Neural progenitor cell (in vitro differentiated cells): ENCODE results near the gene TMEM131L. TPM values are rescaled to one million over a fixed set of nuclear protein-coding genes. Genes with fewer than 3 reads are reported as not detected.
"Not testable (repeated sequence)": the region's sequence is repeated elsewhere in the genome, so short reads cannot be mapped to it uniquely, and the experiment has no call there.

Experiments used
- DNase-seq: peaks from one replicate; pipeline ENCODE4 v3.0.0-alpha.2; 2016; ENCODE audit warnings: low spot score
- H2AFZ ChIP-seq: fragments of 200-600 bp; sonication (generic); replicated peaks from 2 replicates; pipeline ENCODE4 v1.6.1; 2016; ENCODE audit warnings: antibody characterized with exemption
- H3F3A ChIP-seq: fragments of 200-600 bp; sonication (generic); 2 replicates; pipeline ENCODE4 v1.6.1; 2016; ENCODE audit warnings: antibody characterized with exemption, low read depth
- H3K27ac ChIP-seq: fragments of 200-600 bp; sonication (generic); 2 replicates; pipeline ENCODE4 v1.5.1; 2016; ENCODE audit warnings: mild to moderate bottlenecking
- H3K27me3 ChIP-seq: fragments of 200-600 bp; sonication (generic); 2 replicates; pipeline ENCODE4 v1.6.1; 2016; ENCODE audit warnings: mild to moderate bottlenecking, moderate library complexity
- H3K36me3 ChIP-seq: fragments of 200-600 bp; sonication (generic); 2 replicates; pipeline ENCODE4 v1.5.1; 2016
- H3K4me1 ChIP-seq: fragments of 200-600 bp; sonication (generic); 2 replicates; pipeline ENCODE4 v1.6.1; 2016; ENCODE audit warnings: mixed run types
- H3K4me2 ChIP-seq: fragments of 200-600 bp; sonication (generic); 2 replicates; pipeline ENCODE4 v1.6.1; 2016
- H3K4me3 ChIP-seq: fragments of 200-600 bp; sonication (generic); 2 replicates; pipeline ENCODE4 v1.5.1; 2016
- H3K79me2 ChIP-seq: fragments of 200-600 bp; sonication (generic); 2 replicates; pipeline ENCODE4 v1.6.1; 2016; ENCODE audit warnings: low read depth
- H3K9ac ChIP-seq: fragments of 200-600 bp; sonication (generic); 2 replicates; pipeline ENCODE4 v1.6.1; 2016
- H3K9me3 ChIP-seq: fragments of 200-600 bp; sonication (generic); 2 replicates; pipeline ENCODE4 v1.5.1; 2016; ENCODE audit warnings: low read depth
- H4K20me1 ChIP-seq: fragments of 200-600 bp; sonication (generic); 2 replicates; pipeline ENCODE4 v1.6.1; 2016; ENCODE audit warnings: low read depth
- H3K27ac Mint-ChIP-seq: 3 replicates; pipeline ENCODE4 v1.8.0; 2021; ENCODE audit warnings: mixed read lengths
- H3K27me3 Mint-ChIP-seq: 2 replicates; pipeline ENCODE4 v1.8.0; 2022; ENCODE audit warnings: low read depth, mild to moderate bottlenecking, inconsistent platforms, moderate library complexity, mixed read lengths; ENCODE audit not compliant: insufficient read depth
- H3K36me3 Mint-ChIP-seq: 3 replicates; pipeline ENCODE4 v1.8.0; 2021; ENCODE audit warnings: mixed read lengths
- H3K4me1 Mint-ChIP-seq: 3 replicates; pipeline ENCODE4 v1.8.0; 2021; ENCODE audit warnings: mixed read lengths
- H3K4me3 Mint-ChIP-seq: 3 replicates; pipeline ENCODE4 v1.8.0; 2021; ENCODE audit warnings: mild to moderate bottlenecking, moderate library complexity, mixed read lengths
- H3K9me3 Mint-ChIP-seq: 3 replicates; pipeline ENCODE4 v1.8.0; 2020; ENCODE audit warnings: mixed read lengths
- EZH2 ChIP-seq: fragments of 200-600 bp; sonication (generic); IDR thresholded peaks from 2 replicates; pipeline ENCODE4 v1.6.1; 2017; ENCODE audit warnings: antibody characterized with exemption, mild to moderate bottlenecking, moderate library complexity
- EZH2phosphoT487 ChIP-seq: fragments of 200-600 bp; sonication (generic); IDR thresholded peaks from 2 replicates; pipeline ENCODE4 v1.6.1; 2017; ENCODE audit warnings: antibody characterized with exemption
- total RNA-seq: library from RNA; depleted of rRNA; stranded (reverse); fragments of >200 nt; gene quantifications from 2 replicates; pipeline ENCODE4 v1.2.3, GENCODE V29; 2015; ENCODE audit warnings: low replicate concordance
- TF ChIP-seq, protein P1 (sequence below): fragments of 200-600 bp; sonication (generic); IDR thresholded peaks from 2 replicates; pipeline ENCODE4 v1.5.1; 2017; ENCODE audit warnings: antibody characterized with exemption, mild to moderate bottlenecking

TMEM131L gene
- total RNA-seq, 1 donor from 2014 or later, result 14.8 TPM

GRCh38 chr4:153661215-153661822, 195.2 kb downstream of the TMEM131L start:
- H4K20me1 ChIP-seq, result no peaks in the 10 kb centered on the region
- peaks cover 3% of the 10 kb centered on the region for H3K36me3 Mint-ChIP-seq
- H3K27ac Mint-ChIP-seq, result no peak overlapping the region
- TF ChIP-seq EZH2, result no peak
- TF ChIP-seq EZH2phosphoT487, result no peak
- TF ChIP-seq, protein P1, sequence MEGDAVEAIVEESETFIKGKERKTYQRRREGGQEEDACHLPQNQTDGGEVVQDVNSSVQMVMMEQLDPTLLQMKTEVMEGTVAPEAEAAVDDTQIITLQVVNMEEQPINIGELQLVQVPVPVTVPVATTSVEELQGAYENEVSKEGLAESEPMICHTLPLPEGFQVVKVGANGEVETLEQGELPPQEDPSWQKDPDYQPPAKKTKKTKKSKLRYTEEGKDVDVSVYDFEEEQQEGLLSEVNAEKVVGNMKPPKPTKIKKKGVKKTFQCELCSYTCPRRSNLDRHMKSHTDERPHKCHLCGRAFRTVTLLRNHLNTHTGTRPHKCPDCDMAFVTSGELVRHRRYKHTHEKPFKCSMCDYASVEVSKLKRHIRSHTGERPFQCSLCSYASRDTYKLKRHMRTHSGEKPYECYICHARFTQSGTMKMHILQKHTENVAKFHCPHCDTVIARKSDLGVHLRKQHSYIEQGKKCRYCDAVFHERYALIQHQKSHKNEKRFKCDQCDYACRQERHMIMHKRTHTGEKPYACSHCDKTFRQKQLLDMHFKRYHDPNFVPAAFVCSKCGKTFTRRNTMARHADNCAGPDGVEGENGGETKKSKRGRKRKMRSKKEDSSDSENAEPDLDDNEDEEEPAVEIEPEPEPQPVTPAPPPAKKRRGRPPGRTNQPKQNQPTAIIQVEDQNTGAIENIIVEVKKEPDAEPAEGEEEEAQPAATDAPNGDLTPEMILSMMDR, result no peak
- H3F3A ChIP-seq, result no peaks in the 10 kb centered on the region
- no peak overlapping the region for H3K4me3 ChIP-seq
- H3K4me2 ChIP-seq, result no peak overlapping the region
- H3K4me1 ChIP-seq, result no peaks in the 10 kb centered on the region
- no peak overlapping the region for H3K27ac ChIP-seq
- no peak overlapping the region for H3K4me3 Mint-ChIP-seq
- DNase-seq, result no peak
- no peaks in the 10 kb centered on the region for H3K27me3 ChIP-seq
- no peaks in the 10 kb centered on the region for H3K4me1 Mint-ChIP-seq
- peaks cover 17% of the 10 kb centered on the region for H3K9me3 Mint-ChIP-seq
- H3K9me3 ChIP-seq, result no peaks in the 10 kb centered on the region
- H2AFZ ChIP-seq, result no peak overlapping the region
- H3K9ac ChIP-seq, result no peak overlapping the region
- H3K79me2 ChIP-seq, result no peaks in the 10 kb centered on the region
- H3K36me3 ChIP-seq, result no peaks in the 10 kb centered on the region
- peaks cover 10% of the 10 kb centered on the region for H3K27me3 Mint-ChIP-seq

- H3K9me3 Mint-ChIP-seq, result peaks cover 17% of the 10 kb centered on the region
- Histone ChIP-seq H2AFZ (no peak overlapping the region), H3F3A (no peaks in the 10 kb centered on the region), H3K4me3 (no peak overlapping the region), H3K79me2 (no peaks in the 10 kb centered on the region), H3K4me1 (no peaks in the 10 kb centered on the region), H3K36me3 (no peaks in the 10 kb centered on the region), H3K27me3 (no peaks in the 10 kb centered on the region), H3K9ac (no peak overlapping the region), H3K27ac (no peak overlapping the region), H3K4me2 (no peak overlapping the region), H4K20me1 (no peaks in the 10 kb centered on the region), H3K9me3 (no peaks in the 10 kb centered on the region)
- H3K27ac Mint-ChIP-seq, result no peak overlapping the region
- TF ChIP-seq, protein P1, result no peak
- no peak for TF ChIP-seq EZH2phosphoT487
- no peak for TF ChIP-seq EZH2
- H3K4me1 Mint-ChIP-seq, result no peaks in the 10 kb centered on the region
- DNase-seq, result no peak
- H3K27me3 Mint-ChIP-seq, result peaks cover 10% of the 10 kb centered on the region
- H3K36me3 Mint-ChIP-seq, result peaks cover 3% of the 10 kb centered on the region
- no peak overlapping the region for H3K4me3 Mint-ChIP-seq
These were observed 195.7 kb downstream of the TMEM131L start for GRCh38 chr4:153661908-153662307.

DNA sequence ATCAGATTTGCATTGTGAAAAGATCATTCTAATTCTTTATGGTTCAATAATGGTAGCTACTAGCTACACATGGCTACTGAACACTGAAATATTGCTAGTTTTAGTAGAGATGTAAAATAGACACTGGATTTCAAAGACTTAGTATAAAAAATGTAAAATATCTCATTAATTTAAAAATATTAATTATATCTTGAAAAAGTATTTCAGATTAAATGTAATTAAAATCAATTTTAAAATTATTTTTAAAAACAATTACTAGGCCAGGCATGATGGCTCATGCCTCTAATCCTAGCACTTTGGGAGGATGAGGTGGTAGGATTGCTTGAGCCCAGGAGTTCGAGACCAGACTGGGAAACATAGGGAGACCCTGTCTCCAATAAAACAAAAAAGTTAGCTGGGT, 197.5 kb downstream of the TMEM131L start:
- no peaks in the 10 kb centered on the region for H3K4me1 ChIP-seq
- H3K27ac ChIP-seq, result no peak overlapping the region
- H3K9ac ChIP-seq, result no peak overlapping the region
- no peaks in the 10 kb centered on the region for H3K4me1 Mint-ChIP-seq
- H3K36me3 ChIP-seq, result no peaks in the 10 kb centered on the region
- peaks cover 17% of the 10 kb centered on the region for H3K9me3 Mint-ChIP-seq
- H3K4me3 ChIP-seq, result no peak overlapping the region
- no peak for DNase-seq
- H4K20me1 ChIP-seq, result no peaks in the 10 kb centered on the region
- H3K9me3 ChIP-seq, result no peaks in the 10 kb centered on the region
- no peaks in the 10 kb centered on the region for H3K79me2 ChIP-seq
- H3K36me3 Mint-ChIP-seq, result peaks cover 3% of the 10 kb centered on the region
- H2AFZ ChIP-seq, result no peak overlapping the region
- H3K27me3 ChIP-seq, result no peaks in the 10 kb centered on the region
- H3K4me3 Mint-ChIP-seq, result no peak overlapping the region
- H3K4me2 ChIP-seq, result no peak overlapping the region
- H3K27me3 Mint-ChIP-seq, result peaks cover 10% of the 10 kb centered on the region
- TF ChIP-seq EZH2phosphoT487 (no peak), EZH2 (no peak)
- TF ChIP-seq, protein P1, result no peak
- no peaks in the 10 kb centered on the region for H3F3A ChIP-seq
- no peak overlapping the region for H3K27ac Mint-ChIP-seq

DNA sequence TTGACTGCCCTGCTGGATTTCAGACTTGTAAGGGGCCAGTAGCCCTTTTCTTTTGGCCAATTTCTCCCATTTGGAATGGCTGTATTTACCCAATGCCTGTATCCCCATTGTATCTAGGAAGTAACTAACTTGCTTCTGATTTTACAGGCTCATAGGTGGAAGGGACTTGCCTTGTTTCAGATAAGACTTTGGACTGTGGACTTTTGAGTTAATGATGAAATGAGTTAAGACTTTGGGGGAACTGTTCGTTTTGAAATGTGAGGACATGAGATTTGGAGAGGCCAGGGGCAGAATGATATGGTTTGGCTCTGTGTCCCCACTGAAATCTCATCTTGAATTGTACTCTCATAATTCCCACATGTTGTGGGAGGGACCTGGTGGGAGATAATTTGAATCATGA, 200.3 kb downstream of the TMEM131L start:
- Mint-ChIP-seq H3K27me3 (peaks cover 14% of the 10 kb centered on the region), H3K9me3 (peaks cover 17% of the 10 kb centered on the region)
- H3K27ac Mint-ChIP-seq, H3K36me3 ChIP-seq, H3K4me1 ChIP-seq, DNase-seq, H3K4me1 Mint-ChIP-seq, H3K4me3 Mint-ChIP-seq, H3K27ac ChIP-seq, H3K79me2 ChIP-seq, H3K4me2 ChIP-seq, H2AFZ ChIP-seq, H4K20me1 ChIP-seq, H3K9ac ChIP-seq, H3K36me3 Mint-ChIP-seq, H3K9me3 ChIP-seq, H3F3A ChIP-seq, H3K4me3 ChIP-seq, H3K27me3 ChIP-seq: not testable (repeated sequence)
